Naive thymus-derived CD4-positive, alpha-beta T cell (primary cell): Measurements from ENCODE around the gene DTHD1. TPM values are rescaled to one million over a fixed set of nuclear protein-coding genes. Genes with fewer than 3 reads are reported as not detected.

Source experiments
- ATAC-seq: fragments of 150-1000 bp; cut with Tn5 transposase; 2 replicates; pipeline ENCODE4 v1.10.0; 2021; ENCODE audit warnings: mild to moderate bottlenecking, moderate library complexity
- CTCF ChIA-PET: fragments of 350-600 bp; sonication (Branson Sonifier 250); formaldehyde crosslinking; loops from one replicate; lab custom pipeline; 2021; ENCODE audit warnings: antibody characterized with exemption; lab: Charles Lee
- POLR2A ChIA-PET: fragments of 350-600 bp; sonication (Branson Sonifier 250); formaldehyde crosslinking; loops from one replicate; lab custom pipeline; 2021; ENCODE audit warnings: antibody characterized with exemption, inconsistent platforms; lab: Charles Lee
- DNase-seq, 9 donors: peaks; one replicate each; pipeline versions ENCODE4 v3.0.0 to v3.0.0-alpha.2; 2020 to 2022; ENCODE audit warnings: mixed read lengths in 1 of 9
- H3K27ac ChIP-seq: one replicate; pipeline ENCODE4 v1.7.0; 2013; ENCODE audit warnings: mild to moderate bottlenecking, low read depth, low read length, moderate library complexity
- H3K27me3 ChIP-seq, 2 donors: one replicate each; pipeline ENCODE4 v1.7.0; 2013; ENCODE audit warnings: low read length in 2 of 2, mild to moderate bottlenecking in 2 of 2, moderate library complexity in 2 of 2; ENCODE audit not compliant: control insufficient read depth in 2 of 2, insufficient read depth in 2 of 2
- H3K36me3 ChIP-seq, 3 experiments: 1 replicate in 2 of 3; 2 replicates in 1 of 3; pipeline ENCODE4 v1.7.0; 2013; ENCODE audit warnings: low read length in 3 of 3, mild to moderate bottlenecking in 3 of 3, moderate library complexity in 1 of 3; ENCODE audit not compliant: insufficient read depth in 3 of 3, control insufficient read depth in 2 of 3
- H3K4me1 ChIP-seq, 2 donors: one replicate each; pipeline ENCODE4 v1.7.0; 2013; ENCODE audit warnings: low read length in 2 of 2, mild to moderate bottlenecking in 2 of 2, moderate library complexity in 1 of 2; ENCODE audit not compliant: control insufficient read depth in 2 of 2, insufficient read depth in 2 of 2
- H3K4me3 ChIP-seq: 2 replicates; pipeline ENCODE4 v1.7.0; 2013; ENCODE audit warnings: mild to moderate bottlenecking, low read length
- H3K9me3 ChIP-seq, 3 experiments: 1 replicate in 2 of 3; 2 replicates in 1 of 3; pipeline ENCODE4 v1.7.0; 2013; ENCODE audit warnings: low read length in 3 of 3; ENCODE audit not compliant: control insufficient read depth in 2 of 3
- H3K27ac Mint-ChIP-seq, 9 donors: one replicate each; pipeline ENCODE4 v1.8.0; 2020 to 2022; ENCODE audit warnings: mixed read lengths in 9 of 9, mild to moderate bottlenecking in 8 of 9, moderate library complexity in 5 of 9, inconsistent platforms in 2 of 9
- H3K27me3 Mint-ChIP-seq, 5 donors: one replicate each; pipeline ENCODE4 v1.8.0; 2021 to 2022; ENCODE audit warnings: mixed read lengths in 5 of 5, mild to moderate bottlenecking in 1 of 5
- H3K36me3 Mint-ChIP-seq, 5 donors: one replicate each; pipeline ENCODE4 v1.8.0; 2020 to 2022; ENCODE audit warnings: mixed read lengths in 5 of 5, mild to moderate bottlenecking in 3 of 5, inconsistent platforms in 1 of 5
- H3K4me1 Mint-ChIP-seq, 7 donors: one replicate each; pipeline ENCODE4 v1.8.0; 2020 to 2022; ENCODE audit warnings: mixed read lengths in 7 of 7, mild to moderate bottlenecking in 3 of 7, inconsistent platforms in 1 of 7
- H3K4me3 Mint-ChIP-seq, 10 donors: one replicate each; pipeline ENCODE4 v1.8.0; 2020 to 2022; ENCODE audit warnings: mild to moderate bottlenecking in 10 of 10, mixed read lengths in 10 of 10, moderate library complexity in 6 of 10, inconsistent platforms in 2 of 10
- H3K9me3 Mint-ChIP-seq, 11 donors: one replicate each; pipeline ENCODE4 v1.8.0; 2020 to 2022; ENCODE audit warnings: mixed read lengths in 11 of 11, mild to moderate bottlenecking in 4 of 11, inconsistent platforms in 1 of 11, moderate library complexity in 1 of 11
- intact Hi-C, 2 donors: fragments of 100-400 bp; cut with micrococcal nuclease; formaldehyde crosslinking; loops; one replicate each; pipeline ENCODE4 v1.15.1; 2023
- polyA plus RNA-seq, 2 donors: library from polyadenylated mRNA; unstranded; fragments of 300-500 nt; fragmentation: Illumina TruSeq; gene quantifications; one replicate each; pipeline ENCODE4 v1.2.3, GENCODE V29; 2021
- total RNA-seq, 6 experiments: library from RNA in 5 of 6; stranded (reverse) in 5 of 6; gene quantifications; 1 replicate in 5 of 6; 2 replicates in 1 of 6; pipeline ENCODE4 v1.2.3 and lab custom pipeline; 2021 to 2026

DTHD1 gene
- total and polyA plus RNA-seq, 7 experiments from 2014 or later: 0.10 to 5.2 (median 0.72) TPM; not detected in 4

DNA sequence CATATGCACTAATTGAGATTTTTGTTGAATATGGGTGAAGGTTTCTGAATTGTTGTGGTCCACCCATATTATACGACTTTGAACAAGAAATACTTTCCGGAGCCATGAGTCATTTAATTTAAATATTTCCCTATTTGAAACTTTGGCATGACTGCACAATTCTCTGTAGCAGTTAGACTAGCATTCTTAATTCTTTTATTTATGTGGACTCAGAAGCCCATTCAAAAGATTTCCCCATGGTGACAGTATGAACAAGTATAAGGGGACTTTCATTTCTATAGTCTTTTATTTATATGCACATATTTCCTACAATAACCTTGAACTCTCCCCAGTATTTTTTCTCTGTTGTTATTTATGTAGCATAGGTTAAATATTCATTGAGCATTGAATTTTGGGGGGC, 72.6 kb downstream of the DTHD1 start:
- H3K4me1 Mint-ChIP-seq: peaks cover 0 to 22% (median 0%) of the 10 kb centered on the region in 7 donors
- H3K36me3 ChIP-seq: no peaks in the 10 kb centered on the region
- no peaks in the 10 kb centered on the region for H3K36me3 Mint-ChIP-seq
- no peaks in the 10 kb centered on the region for H3K9me3 ChIP-seq
- H3K4me3 Mint-ChIP-seq: no peak overlapping the region
- ChIA-PET CTCF (interaction anchor here (0.6 to 4.3 kb wide), 4 partner anchors 41 to 784 kb away, joined by 3 to 43 read pairs (median 5); no protein-coding TSS in a partner anchor), POLR2A (no interaction called here)
- intact Hi-C loops: loop anchor here (5.0 kb wide), 2 partner anchors 1038 to 1438 kb away; no protein-coding TSS in a partner anchor
- no peaks in the 10 kb centered on the region for H3K4me1 ChIP-seq
- H3K4me3 ChIP-seq: no peak overlapping the region
- no peak overlapping the region for H3K27ac ChIP-seq
- peaks cover 0 to 29% (median 0%) of the 10 kb centered on the region in 5 donors for H3K27me3 Mint-ChIP-seq
- no peak for DNase-seq
- no peak overlapping the region for H3K27ac Mint-ChIP-seq
- no peaks in the 10 kb centered on the region for H3K27me3 ChIP-seq
- no peaks in the 10 kb centered on the region for H3K9me3 Mint-ChIP-seq
- no peak for ATAC-seq

DNA sequence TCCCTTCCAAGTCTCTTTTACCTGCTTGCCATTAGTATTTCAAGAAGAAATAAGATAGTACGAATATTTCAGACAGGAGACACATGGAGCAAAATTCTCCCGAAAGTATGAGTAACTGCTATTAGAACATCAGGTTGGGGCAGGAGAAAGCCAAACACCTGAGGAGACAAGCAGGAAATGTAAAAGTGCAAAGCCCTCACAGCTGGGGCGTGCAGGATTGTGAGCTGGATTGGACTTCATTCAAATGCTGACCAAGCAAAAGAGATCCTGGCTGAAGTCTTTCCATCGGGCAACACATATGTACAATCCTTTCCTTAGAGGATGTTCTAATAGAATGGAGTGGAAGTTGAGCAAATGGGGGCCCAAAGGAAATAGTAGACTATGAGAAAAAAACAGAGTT, 76.8 kb downstream of the DTHD1 start:
- Mint-ChIP-seq H3K27me3 (peaks cover 0 to 26% (median 0%) of the 10 kb centered on the region in 5 donors), H3K9me3 (no peaks in the 10 kb centered on the region), H3K4me3 (no peak overlapping the region), H3K4me1 (no peaks in the 10 kb centered on the region), H3K36me3 (no peaks in the 10 kb centered on the region), H3K27ac (peak overlapping the region in 1 of 9 donors; percentile 12)
- ATAC-seq (no peak), DNase-seq (no peak)
- CTCF ChIA-PET: interaction anchor here (1.2 to 1.6 kb wide), 2 partner anchors 9 to 39 kb away, joined by 3 to 6 read pairs; no protein-coding TSS in a partner anchor
- no peaks in the 10 kb centered on the region for H3K36me3 ChIP-seq
- H3K4me1 ChIP-seq: no peaks in the 10 kb centered on the region
- intact Hi-C loops: loop anchor here in 1 of 2 donors (2.0 kb wide), 1 partner anchor 27 kb away; no protein-coding TSS in a partner anchor
- H3K27ac ChIP-seq: no peak overlapping the region
- no peaks in the 10 kb centered on the region for H3K27me3 ChIP-seq
- no peaks in the 10 kb centered on the region for H3K9me3 ChIP-seq
- POLR2A ChIA-PET: no interaction called here
- no peak overlapping the region for H3K4me3 ChIP-seq

DNA sequence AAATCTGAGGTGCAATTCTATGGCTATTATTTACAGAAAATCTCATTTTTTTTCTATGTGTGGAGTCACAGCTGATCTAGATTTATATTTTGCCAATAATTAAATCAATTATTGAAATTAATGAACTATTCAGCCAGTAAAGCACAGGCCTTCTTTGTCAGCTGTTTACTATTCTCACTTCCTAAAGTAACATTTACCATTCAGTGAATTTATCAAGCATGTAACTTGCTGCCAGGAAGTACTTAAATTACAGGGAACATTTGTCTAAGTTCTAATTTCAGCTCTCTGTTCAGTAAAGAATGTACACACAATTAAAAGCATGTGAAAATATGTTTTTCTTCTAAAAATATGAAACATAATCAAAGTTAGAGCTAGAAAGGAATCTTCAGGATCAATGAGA, 79.3 kb downstream of the DTHD1 start:
- ATAC-seq: no peak
- no peaks in the 10 kb centered on the region for H3K27me3 ChIP-seq
- Mint-ChIP-seq H3K4me3 (no peak overlapping the region), H3K27me3 (peaks cover 0 to 15% (median 0%) of the 10 kb centered on the region in 5 donors), H3K27ac (no peak overlapping the region), H3K4me1 (no peaks in the 10 kb centered on the region), H3K36me3 (no peaks in the 10 kb centered on the region), H3K9me3 (no peaks in the 10 kb centered on the region)
- intact Hi-C loops: no loop called here
- CTCF ChIA-PET: interaction anchor here (1.2 kb wide), 1 partner anchor 39 kb away, joined by 3 read pairs; no protein-coding TSS in a partner anchor
- POLR2A ChIA-PET: no interaction called here
- no peak for DNase-seq
- H3K4me1 ChIP-seq: no peaks in the 10 kb centered on the region
- H3K27ac ChIP-seq: no peak overlapping the region
- H3K9me3 ChIP-seq: no peaks in the 10 kb centered on the region
- no peak overlapping the region for H3K4me3 ChIP-seq
- no peaks in the 10 kb centered on the region for H3K36me3 ChIP-seq

DNA sequence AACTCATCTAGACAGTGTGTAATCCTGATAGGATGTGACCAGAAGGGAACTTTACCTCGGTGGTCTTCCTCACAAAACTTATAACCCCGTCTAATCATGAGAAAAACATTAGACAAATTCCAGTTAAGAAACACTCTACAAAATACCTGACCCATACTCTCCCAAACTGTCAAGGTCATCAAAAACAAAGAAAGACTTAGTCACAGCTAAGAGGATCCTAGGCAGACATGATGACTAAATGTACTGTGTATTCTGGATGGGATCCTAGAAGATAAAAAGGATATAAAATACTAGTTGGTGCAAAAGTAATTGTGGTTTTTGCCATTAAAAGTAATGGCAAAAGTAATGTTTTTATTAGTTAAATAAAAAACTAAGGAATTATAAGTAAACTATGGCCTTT, 81.6 kb downstream of the DTHD1 start:
- no peaks in the 10 kb centered on the region for H3K9me3 ChIP-seq
- Mint-ChIP-seq H3K9me3 (no peaks in the 10 kb centered on the region), H3K27me3 (peaks cover 0 to 13% (median 0%) of the 10 kb centered on the region in 5 donors), H3K36me3 (no peaks in the 10 kb centered on the region), H3K4me1 (no peaks in the 10 kb centered on the region), H3K27ac (no peak overlapping the region), H3K4me3 (no peak overlapping the region)
- no peaks in the 10 kb centered on the region for H3K4me1 ChIP-seq
- no peaks in the 10 kb centered on the region for H3K36me3 ChIP-seq
- DNase-seq (no peak), ATAC-seq (no peak)
- CTCF ChIA-PET: interaction anchor here (1.0 to 1.3 kb wide), 3 partner anchors 10 to 37 kb away, joined by 3 to 5 read pairs (median 3); no protein-coding TSS in a partner anchor
- H3K27me3 ChIP-seq: no peaks in the 10 kb centered on the region
- intact Hi-C loops: no loop called here
- H3K27ac ChIP-seq: no peak overlapping the region
- no peak overlapping the region for H3K4me3 ChIP-seq
- POLR2A ChIA-PET: no interaction called here

DNA sequence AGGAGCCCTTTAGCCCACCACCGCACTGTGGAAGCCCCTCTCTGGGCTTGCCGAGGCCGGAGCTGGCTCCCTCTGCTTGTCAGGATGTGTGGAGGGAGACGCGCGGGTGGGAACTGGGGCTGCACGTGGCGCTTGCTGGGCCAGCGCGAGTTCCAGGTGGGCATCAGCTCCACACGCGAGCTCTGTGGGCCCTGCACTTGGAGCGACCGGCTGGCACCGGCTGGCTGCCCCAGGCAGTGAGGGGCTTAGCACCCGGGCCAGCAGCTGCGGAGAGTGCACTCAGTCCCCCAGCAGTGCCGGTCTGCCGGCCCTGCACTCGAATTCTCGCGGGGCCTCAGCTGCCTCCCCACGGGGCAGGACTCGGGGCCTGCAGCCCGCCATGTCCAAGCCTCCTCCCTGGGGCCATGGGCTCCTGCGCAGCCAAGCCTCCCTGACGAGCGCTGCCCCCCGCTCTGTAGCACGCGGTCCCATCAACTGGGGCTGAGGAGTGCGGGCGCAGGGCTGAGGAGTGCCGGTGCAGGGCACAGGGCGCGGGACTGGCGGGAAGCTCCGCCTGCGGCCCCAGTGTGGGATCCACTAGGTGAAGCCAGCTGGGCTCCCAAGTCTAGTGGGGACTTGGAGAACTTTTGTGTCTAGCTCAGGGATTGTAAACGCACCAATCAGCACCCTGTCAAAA, 93.6 kb downstream of the DTHD1 start:
- Histone ChIP-seq H3K9me3 (peaks cover 0 to 5% (median 0%) of the 10 kb centered on the region in 3 experiments), H3K36me3 (no peaks in the 10 kb centered on the region), H3K27me3 (no peaks in the 10 kb centered on the region), H3K27ac (no peak overlapping the region), H3K4me3 (no peak overlapping the region), H3K4me1 (no peaks in the 10 kb centered on the region)
- Mint-ChIP-seq H3K27me3 (peaks cover 0 to 14% (median 0%) of the 10 kb centered on the region in 5 donors), H3K27ac (no peak overlapping the region), H3K9me3 (peaks cover 2 to 40% (median 16%) of the 10 kb centered on the region in 11 donors), H3K4me1 (no peaks in the 10 kb centered on the region), H3K36me3 (peaks cover 0 to 14% (median 2%) of the 10 kb centered on the region in 5 donors), H3K4me3 (no peak overlapping the region)
- POLR2A ChIA-PET: no interaction called here
- CTCF ChIA-PET: no interaction called here
- intact Hi-C loops: no loop called here
- no peak for DNase-seq
- no peak for ATAC-seq

DNA sequence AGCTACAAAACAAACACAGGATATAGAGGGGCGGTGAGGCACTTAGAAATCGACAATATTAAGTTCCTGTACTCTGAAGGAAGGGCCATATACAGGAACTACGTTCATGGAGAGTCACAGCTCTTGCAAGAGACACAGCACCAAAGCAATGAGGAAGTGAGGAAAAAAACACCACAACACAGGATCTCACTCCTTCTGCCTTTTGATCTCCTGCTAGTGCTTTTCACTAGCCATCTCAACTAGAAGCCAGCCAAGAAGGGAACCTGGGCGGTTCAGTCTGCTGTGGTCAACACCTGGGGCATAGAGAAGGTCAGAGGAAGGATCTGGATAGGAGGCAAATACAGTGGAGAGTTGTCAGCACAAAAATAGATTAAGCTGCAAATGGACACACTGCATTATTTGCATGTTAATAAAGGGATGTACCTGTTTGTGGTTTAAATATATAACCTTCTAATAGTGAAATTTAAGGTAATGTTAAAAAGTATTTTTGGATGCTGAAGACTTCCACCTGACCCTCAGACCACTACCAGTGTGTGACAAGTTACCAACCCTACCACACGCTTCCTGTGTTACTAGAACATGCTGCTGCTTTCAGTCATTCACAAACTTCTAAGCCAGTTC, 104.6 kb downstream of the DTHD1 start:
- DNase-seq (peak; percentile 8 to 89 (median 82)), ATAC-seq (peak; percentile 99)
- intact Hi-C loops: loop anchor here (1.0 to 5.0 kb wide), 10 partner anchors 8 to 1506 kb away; partner anchors contain the start of genes ARAP2 (in 1 of the 2) and TBC1D1 (in 1 of the 2)
- Histone ChIP-seq H3K9me3 (no peaks in the 10 kb centered on the region), H3K27me3 (no peaks in the 10 kb centered on the region), H3K36me3 (no peaks in the 10 kb centered on the region), H3K4me3 (peak overlapping the region; percentile 29), H3K4me1 (peaks cover 22% of the 10 kb centered on the region in 2 donors), H3K27ac (peak overlapping the region; percentile 70)
- POLR2A ChIA-PET: interaction anchor here (1.4 kb wide), 1 partner anchor 8 kb away, joined by 10 read pairs; no protein-coding TSS in a partner anchor
- peak overlapping the region; percentile 92 to 99 (median 94) for H3K27ac Mint-ChIP-seq
- H3K36me3 Mint-ChIP-seq: peaks cover 0 to 4% (median 0%) of the 10 kb centered on the region in 5 donors
- H3K27me3 Mint-ChIP-seq: peaks cover 0 to 11% (median 0%) of the 10 kb centered on the region in 5 donors
- H3K4me3 Mint-ChIP-seq: peak overlapping the region; percentile 46 to 84 (median 70)
- CTCF ChIA-PET: interaction anchor here (1.8 to 2.7 kb wide), 2 partner anchors 9 to 13 kb away, joined by 7 to 20 read pairs; no protein-coding TSS in a partner anchor
- H3K4me1 Mint-ChIP-seq: peaks cover 19 to 51% (median 40%) of the 10 kb centered on the region in 7 donors
- peaks cover 0 to 6% (median 0%) of the 10 kb centered on the region in 11 donors for H3K9me3 Mint-ChIP-seq
